Stimulated activated CD8-positive, alpha-beta memory T cell treated with anti-CD3 and anti-CD28 coated beads, Interleukin-15, amount 100 ng/mL, for 1 hour (primary cell): Measurements from ENCODE around the gene MCF2L.
"Not testable (repeated sequence)": the region's sequence is repeated elsewhere in the genome, so short reads cannot be mapped to it uniquely, and the experiment has no call there.

Experiments
- DNase-seq: peaks from one replicate; pipeline ENCODE4 v3.0.0-alpha.2; 2020; ENCODE audit warnings: low read depth

MCF2L gene

GRCh38 chr13:113064534-113065405, 95.8 kb downstream of the MCF2L start:
- no peak for DNase-seq

GRCh38 chr13:113065406-113066141, 96.6 kb downstream of the MCF2L start:
- no peak for DNase-seq

- DNase-seq = no peak
These were observed 97.1 kb downstream of the MCF2L start for GRCh38 chr13:113066142-113066455.

GRCh38 chr13:113066746-113067145, 97.7 kb downstream of the MCF2L start:
- no peak for DNase-seq

- no peak for DNase-seq
These were observed 101.1 kb downstream of the MCF2L start for GRCh38 chr13:113069861-113070805.

- DNase-seq = no peak
These were observed 101.8 kb downstream of the MCF2L start for GRCh38 chr13:113070855-113071254.

GRCh38 chr13:113072376-113072775, 103.4 kb downstream of the MCF2L start:
- DNase-seq = no peak

GRCh38 chr13:113073942-113074341, 104.9 kb downstream of the MCF2L start:
- no peak for DNase-seq

- no peak for DNase-seq
These were observed 105.4 kb downstream of the MCF2L start for GRCh38 chr13:113074401-113074800.

- no peak for DNase-seq
These were observed 105.9 kb downstream of the MCF2L start for GRCh38 chr13:113074876-113075275.

- no peak for DNase-seq
These were observed 106.7 kb downstream of the MCF2L start for GRCh38 chr13:113075711-113076110.

GRCh38 chr13:113076681-113077401, 107.8 kb downstream of the MCF2L start:
- no peak for DNase-seq

GRCh38 chr13:113077566-113077952, 108.5 kb downstream of the MCF2L start:
- DNase-seq = no peak

- no peak for DNase-seq
These were observed 109.2 kb downstream of the MCF2L start for GRCh38 chr13:113077953-113078901.

GRCh38 chr13:113078902-113079780, 110.1 kb downstream of the MCF2L start:
- DNase-seq = no peak

- not testable (repeated sequence) for DNase-seq
These were observed 110.7 kb downstream of the MCF2L start for GRCh38 chr13:113079781-113080080.

- no peak for DNase-seq
These were observed 111.4 kb downstream of the MCF2L start for GRCh38 chr13:113080361-113080831.

GRCh38 chr13:113080901-113081521, 112.0 kb downstream of the MCF2L start:
- no peak for DNase-seq
